A549 (cell line): Measurements from ENCODE around the gene ZNF692. TPM values are rescaled to one million over a fixed set of nuclear protein-coding genes. Genes with fewer than 3 reads are reported as not detected.

Source experiments
- ATAC-seq, 2 experiments: fragments of 200-7000 bp in 1 of 2; fragments of >200 bp in 1 of 2; cut with Nextera tagmentation in 1 of 2; cut with Tn5 transposase in 1 of 2; 3 replicates each; pipeline versions ENCODE4 v1.8.0 to v1.9.1; 2018 to 2020; ENCODE audit warnings: mild to moderate bottlenecking in 1 of 2, moderate library complexity in 1 of 2
- CTCF ChIA-PET: fragments of 300-600 bp; sonication (Branson Sonifier 250); formaldehyde crosslinking; extraction: SDS; loops from one replicate; lab custom pipeline; 2021; ENCODE audit warnings: antibody characterized with exemption, inconsistent platforms; lab: Yijun Ruan, JAX
- POLR2A ChIA-PET: fragments of 350-600 bp; formaldehyde crosslinking; extraction: SDS; loops from one replicate; lab custom pipeline; 2021; ENCODE audit warnings: antibody characterized with exemption, inconsistent platforms; lab: Yijun Ruan, JAX
- DNase-seq, 2 experiments: peaks; one replicate each; pipeline versions ENCODE4 v3.0.0 to v3.0.0-alpha.2; 2011 to 2016; ENCODE audit warnings: low read depth in 1 of 2, low spot score in 1 of 2
- FAIRE-seq: peaks from 2 replicates; lab custom pipeline; 2011; peaks lifted over from hg19 to GRCh38; lab: Jason Lieb, UNC
- H3K27ac ChIP-seq, 2 experiments: fragments of >200 bp; sonication (Bioruptor Twin); formaldehyde crosslinking; 3 replicates each; pipeline ENCODE4 v1.5.1; 2016 to 2017
- H3K4me1 ChIP-seq: fragments of >200 bp; sonication (Bioruptor Twin); formaldehyde crosslinking; 3 replicates; pipeline ENCODE4 v1.6.1; 2016
- H3K4me2 ChIP-seq: fragments of >200 bp; sonication (Bioruptor Twin); formaldehyde crosslinking; 3 replicates; pipeline ENCODE4 v1.6.1; 2016
- H3K4me3 ChIP-seq: fragments of >200 bp; sonication (Bioruptor Twin); formaldehyde crosslinking; 3 replicates; pipeline ENCODE4 v1.5.1; 2016
- H3K9me3 ChIP-seq: fragments of >200 bp; sonication (Bioruptor Twin); formaldehyde crosslinking; 3 replicates; pipeline ENCODE4 v1.6.1; 2016
- BCL3 ChIP-seq: fragments of >200 bp; sonication (Bioruptor Twin); formaldehyde crosslinking; IDR thresholded peaks from 3 replicates; pipeline ENCODE4 v1.6.1; 2016
- CBX2 ChIP-seq: fragments of 200-600 bp; sonication (generic); IDR thresholded peaks from 2 replicates; pipeline ENCODE4 v1.6.1; 2016; ENCODE audit warnings: low read depth, mild to moderate bottlenecking, borderline replicate concordance
- CEBPB ChIP-seq, 2 experiments: fragments of >200 bp in 1 of 2; sonication (Bioruptor Twin) in 1 of 2; formaldehyde crosslinking in 1 of 2; IDR thresholded peaks; 2 replicates each; pipeline ENCODE4 v1.6.1; 2012 to 2016
- CTCF ChIP-seq: fragments of >200 bp; sonication (Bioruptor Twin); formaldehyde crosslinking; IDR thresholded peaks from 3 replicates; pipeline ENCODE4 v1.5.1; 2016
- EP300 ChIP-seq, 2 experiments: fragments of >200 bp; sonication (Bioruptor Twin); formaldehyde crosslinking; IDR thresholded peaks; 2 replicates in 1 of 2; 3 replicates in 1 of 2; pipeline ENCODE4 v1.6.1; 2016 to 2017
- FOXS1 ChIP-seq: fragments of 250-450 bp; sonication (Bioruptor Pico); IDR thresholded peaks from 2 replicates; pipeline ENCODE4 v1.5.0; 2020; ENCODE audit warnings: mild to moderate bottlenecking, moderate library complexity
- GATA3 ChIP-seq: IDR thresholded peaks from 2 replicates; pipeline ENCODE4 v1.6.1; 2012; ENCODE audit warnings: borderline replicate concordance
- HES2 ChIP-seq: fragments of >200 bp; sonication (Bioruptor Twin); formaldehyde crosslinking; IDR thresholded peaks from 2 replicates; pipeline ENCODE4 v1.6.1; 2016
- HMGXB4 ChIP-seq: fragments of 250-450 bp; sonication (Bioruptor Pico); IDR thresholded peaks from 2 replicates; pipeline ENCODE4 v1.5.0; 2021; ENCODE audit warnings: mild to moderate bottlenecking, moderate library complexity, borderline replicate concordance
- HOXA7 ChIP-seq: fragments of 250-450 bp; sonication (Bioruptor Pico); IDR thresholded peaks from 2 replicates; pipeline ENCODE4 v1.5.0; 2020; ENCODE audit warnings: mild to moderate bottlenecking, moderate library complexity
- HOXB13 ChIP-seq: fragments of 250-450 bp; sonication (Bioruptor Pico); IDR thresholded peaks from 2 replicates; pipeline ENCODE4 v1.5.0; 2020; ENCODE audit warnings: low read depth, mild to moderate bottlenecking, moderate library complexity
- MAFK ChIP-seq: fragments of 450-650 bp; IDR thresholded peaks from 2 replicates; pipeline ENCODE4 v1.6.1; 2014; ENCODE audit not compliant: partially characterized antibody
- MAX ChIP-seq: IDR thresholded peaks from 2 replicates; pipeline ENCODE4 v1.6.1; 2012
- MAZ ChIP-seq: fragments of 150-350 bp; IDR thresholded peaks from 2 replicates; pipeline ENCODE4 v1.6.1; 2014; ENCODE audit warnings: antibody characterized with exemption, low read depth, low read length, borderline replicate concordance
- MYC ChIP-seq: IDR thresholded peaks from 2 replicates; pipeline ENCODE4 v1.6.1; 2012; ENCODE audit warnings: mild to moderate bottlenecking, inconsistent platforms, low read length, improper control_type of control experiment, borderline replicate concordance
- NFE2L2 ChIP-seq: fragments of 150-350 bp; conservative IDR thresholded peaks from 2 replicates; pipeline ENCODE4 v1.6.1; 2014; ENCODE audit warnings: low read length
- RARB ChIP-seq: fragments of 250-450 bp; sonication (Bioruptor Pico); IDR thresholded peaks from 2 replicates; pipeline ENCODE4 v1.8.0; 2021; ENCODE audit warnings: mild to moderate bottlenecking, moderate library complexity
- RCOR1 ChIP-seq: fragments of 150-350 bp; IDR thresholded peaks from 2 replicates; pipeline ENCODE4 v1.6.1; 2014; ENCODE audit warnings: antibody characterized with exemption, low read length, low read depth
- REST ChIP-seq: fragments of 200-600 bp; sonication (generic); IDR thresholded peaks from 2 replicates; pipeline ENCODE4 v1.6.1; 2016; ENCODE audit warnings: antibody characterized with exemption, mild to moderate bottlenecking, moderate library complexity
- TFCP2L1 ChIP-seq: fragments of 250-450 bp; sonication (Bioruptor Pico); IDR thresholded peaks from 2 replicates; pipeline ENCODE4 v1.5.0; 2021; ENCODE audit warnings: mild to moderate bottlenecking
- TP53 ChIP-seq: fragments of 250-450 bp; sonication (Bioruptor Pico); IDR thresholded peaks from 2 replicates; pipeline ENCODE4 v1.5.0; 2021; ENCODE audit warnings: mild to moderate bottlenecking, moderate library complexity
- USF2 ChIP-seq: fragments of 450-650 bp; IDR thresholded peaks from 2 replicates; pipeline ENCODE4 v1.6.1; 2014; ENCODE audit warnings: antibody characterized with exemption
- ZNF302 ChIP-seq: fragments of 250-450 bp; sonication (Bioruptor Pico); IDR thresholded peaks from 2 replicates; pipeline ENCODE4 v1.9.0; 2021; ENCODE audit warnings: inconsistent platforms, mild to moderate bottlenecking, moderate library complexity
- ZSCAN20 ChIP-seq: fragments of 250-450 bp; sonication (Bioruptor Pico); IDR thresholded peaks from 2 replicates; pipeline ENCODE4 v1.8.0; 2022; ENCODE audit warnings: mild to moderate bottlenecking, moderate library complexity
- WGBS: methylation state at CpG from one replicate; pipeline ENCODE4 v1.1.6; 2017; ENCODE audit errors: missing lambda C conversion rate; 5-methylcytosine and 5-hydroxymethylcytosine counted together
- polyA plus RNA-seq, 4 experiments: library from polyadenylated mRNA; depleted of rRNA in 3 of 4; stranded (reverse); fragments of >200 nt; fragmentation: RNase III in 1 of 4; extraction: RNeasy Plus Mini Kit Qiagen cat#74134 plus additional on column Dnase treatment in 1 of 4; gene quantifications; 2 replicates in 3 of 4; 3 replicates in 1 of 4; pipeline ENCODE4 v1.2.3, GENCODE V29; 2011 to 2017

The ZNF692 gene
- polyA plus RNA-seq, 2 of the 4 experiments (the other 2 are of a cell fraction), result 19.8 to 46.8 TPM

GRCh38 chr1:248828845-248829244 lies 30.0 kb downstream of the ZNF692 start (continued):
- no peak for TF ChIP-seq CTCF
- no peak for TF ChIP-seq TP53 (CRISPR knock-in tag)
- no peak for TF ChIP-seq REST
- TF ChIP-seq CBX2, result no peak
- TF ChIP-seq HOXA7 (CRISPR knock-in tag), result no peak
- peak; percentile 83 to 84 for TF ChIP-seq CEBPB (IDR thresholded peaks at IDR 0.05)
- TF ChIP-seq RARB, result no peak
- TF ChIP-seq RCOR1, result no peak
- no peak for TF ChIP-seq MAFK
- TF ChIP-seq EP300 (IDR thresholded peaks at IDR 0.05), result 0 out of 5 replicates have a peak, but pooled peaks of 1 of the 2 experiments have one; percentile 22
- peak; percentile 50; the same call in 1 of the 3 replicates for TF ChIP-seq BCL3
- no peak; the same call in 1 of the 2 replicates for TF ChIP-seq GATA3
- no peak for TF ChIP-seq MYC

GRCh38 chr1:248825909-248826760 lies 32.8 kb downstream of the ZNF692 start, which contains the start of gene SH3BP5L:
Gene SH3BP5L, minus strand, starts transcription at chr1:248825915. Its CDS starts 980 bp downstream, at chr1:248824935.
- Histone ChIP-seq H3K27ac (peak within 1 kb of the TSS; percentile 96 to 97), H3K9me3 (no peaks in the 10 kb centered on the region), H3K4me3 (peak within 1 kb of the TSS; percentile 84), H3K4me2 (peak within 1 kb of the TSS; percentile 94), H3K4me1 (peaks cover 59% of the 10 kb centered on the region)
- ATAC-seq, result peak; percentile 91 to 96
- under 1% methylated on average over 49 of the region's 56 CpGs for WGBS
- DNase-seq, result peak; percentile 97 to 98
- POLR2A ChIA-PET, result interaction anchor here (0.9 to 2.7 kb wide), 9 partner anchors 12 to 1894 kb away, joined by 3 to 60 read pairs (median 5); partner anchors contain the start of genes AHCTF1, PGBD2, ZNF672 and ZNF692
- FAIRE-seq, result no peak
- CTCF ChIA-PET, result interaction anchor here (0.6 to 3.9 kb wide), 13 partner anchors 10 to 100 kb away, joined by 3 to 48 read pairs (median 4); partner anchors contain the start of genes ZNF672 and ZNF692
- TF ChIP-seq ZSCAN20 (CRISPR knock-in tag) (no peak), HMGXB4 (CRISPR knock-in tag) (peak; percentile 87), FOXS1 (CRISPR knock-in tag) (no peak), MAX (peak; percentile 77), MAZ (0 out of 2 replicates have a peak, but pooled peaks have one; percentile 77), NFE2L2 (no peak), TFCP2L1 (CRISPR knock-in tag) (no peak), HES2 (no peak), EP300 (IDR thresholded peaks at IDR 0.05) (no peak), BCL3 (peak; percentile 35; the same call in 1 of the 3 replicates), RCOR1 (no peak), USF2 (no peak), ZNF302 (CRISPR knock-in tag) (no peak), HOXB13 (CRISPR knock-in tag) (peak; percentile 68; the same call in 1 of the 2 replicates), TP53 (CRISPR knock-in tag) (no peak)
